Activated T-helper 9 cell treated with anti-CD3 and anti-CD28 coated beads, Interleukin-2, amount 50 U/mL, for 16 hours (primary cell): ENCODE results near the gene RAD51B.

Experiments
- DNase-seq: peaks from one replicate; pipeline ENCODE4 v3.0.0-alpha.2; 2020; ENCODE audit warnings: low read depth

Gene RAD51B

GRCh38 chr14:67900231-67900630, 80.7 kb downstream of the RAD51B start:
- no peak for DNase-seq

GRCh38 chr14:67908052-67908754, 88.6 kb downstream of the RAD51B start:
- no peak for DNase-seq

GRCh38 chr14:67911562-67911961, 92.0 kb downstream of the RAD51B start:
- no peak for DNase-seq

- DNase-seq: no peak
These were observed 96.9 kb downstream of the RAD51B start for GRCh38 chr14:67916430-67916829.

GRCh38 chr14:67917006-67917405, 97.4 kb downstream of the RAD51B start:
- DNase-seq: no peak

- no peak for DNase-seq
These were observed 99.3 kb downstream of the RAD51B start for GRCh38 chr14:67918838-67919237.

- DNase-seq: no peak
These were observed 99.9 kb downstream of the RAD51B start for GRCh38 chr14:67919259-67920032.

GRCh38 chr14:67926821-67927220, 107.2 kb downstream of the RAD51B start:
- no peak for DNase-seq

GRCh38 chr14:67927244-67927643, 107.7 kb downstream of the RAD51B start:
- no peak for DNase-seq

- no peak for DNase-seq
These were observed 108.8 kb downstream of the RAD51B start for GRCh38 chr14:67928375-67928774.

GRCh38 chr14:67932708-67933246, 113.2 kb downstream of the RAD51B start:
- no peak for DNase-seq

- no peak for DNase-seq
These were observed 113.7 kb downstream of the RAD51B start for GRCh38 chr14:67933266-67933665.

- no peak for DNase-seq
These were observed 114.5 kb downstream of the RAD51B start for GRCh38 chr14:67934087-67934486.

- DNase-seq: no peak
These were observed 115.3 kb downstream of the RAD51B start for GRCh38 chr14:67934862-67935261.

- DNase-seq: no peak
These were observed 115.8 kb downstream of the RAD51B start for GRCh38 chr14:67935371-67935770.

GRCh38 chr14:67938071-67938470, 118.5 kb downstream of the RAD51B start:
- DNase-seq: no peak

GRCh38 chr14:67940486-67941455, 121.2 kb downstream of the RAD51B start:
- DNase-seq: no peak

GRCh38 chr14:67941456-67942018, 122.0 kb downstream of the RAD51B start:
- DNase-seq: no peak

GRCh38 chr14:67942080-67942710, 122.6 kb downstream of the RAD51B start:
- DNase-seq: no peak

GRCh38 chr14:67943947-67944346, 124.4 kb downstream of the RAD51B start:
- DNase-seq: no peak

GRCh38 chr14:67944605-67945004, 125.0 kb downstream of the RAD51B start:
- no peak for DNase-seq
